ENCODE measurements around the gene PPP1R1A. TPM values are rescaled to one million over a fixed set of nuclear protein-coding genes. Genes with fewer than 3 reads are reported as not detected.

The PPP1R1A gene
- total RNA-seq, 2 donors from 2014 or later, result 12.5 to 16.1 TPM

GRCh38 chr12:54611715-54612149 lies 23.3 kb upstream of the PPP1R1A start:
- 92 to 100% methylated on average over 3 of the region's 3 CpGs for WGBS, 2 experiments (ENCODE audit: insufficient coverage in 1 of 2, insufficient read length in 1 of 2)
- Histone ChIP-seq H3K4me3 (ENCODE audit: low read length) (no peak overlapping the region), H3K4me1 (ENCODE audit: control insufficient read depth, insufficient read depth, low read length) (peaks cover 8% of the 10 kb centered on the region), H3K36me3 (ENCODE audit: control insufficient read depth, insufficient read depth, low read length) (no peaks in the 10 kb centered on the region), H3K27ac (ENCODE audit: low read depth, low read length) (no peak overlapping the region), H3K9me3 (ENCODE audit: control insufficient read depth, low read length) (no peaks in the 10 kb centered on the region), H3K9ac (ENCODE audit: extremely low read depth, low read length, poor library complexity, severe bottlenecking) (no peak overlapping the region), H3K27me3 (ENCODE audit: control insufficient read depth, insufficient read depth, low read length, poor library complexity, severe bottlenecking) (peaks cover 87% of the 10 kb centered on the region)
- Mint-ChIP-seq H3K4me3 (no peak overlapping the region), H3K27ac (no peak overlapping the region), H3K9me3 (no peaks in the 10 kb centered on the region), H3K27me3 (ENCODE audit: insufficient read depth) (peaks cover 100% of the 10 kb centered on the region), H3K4me1 (peaks cover 12% of the 10 kb centered on the region), H3K36me3 (ENCODE audit: low read depth) (no peaks in the 10 kb centered on the region)
- TF ChIP-seq, protein P1, sequence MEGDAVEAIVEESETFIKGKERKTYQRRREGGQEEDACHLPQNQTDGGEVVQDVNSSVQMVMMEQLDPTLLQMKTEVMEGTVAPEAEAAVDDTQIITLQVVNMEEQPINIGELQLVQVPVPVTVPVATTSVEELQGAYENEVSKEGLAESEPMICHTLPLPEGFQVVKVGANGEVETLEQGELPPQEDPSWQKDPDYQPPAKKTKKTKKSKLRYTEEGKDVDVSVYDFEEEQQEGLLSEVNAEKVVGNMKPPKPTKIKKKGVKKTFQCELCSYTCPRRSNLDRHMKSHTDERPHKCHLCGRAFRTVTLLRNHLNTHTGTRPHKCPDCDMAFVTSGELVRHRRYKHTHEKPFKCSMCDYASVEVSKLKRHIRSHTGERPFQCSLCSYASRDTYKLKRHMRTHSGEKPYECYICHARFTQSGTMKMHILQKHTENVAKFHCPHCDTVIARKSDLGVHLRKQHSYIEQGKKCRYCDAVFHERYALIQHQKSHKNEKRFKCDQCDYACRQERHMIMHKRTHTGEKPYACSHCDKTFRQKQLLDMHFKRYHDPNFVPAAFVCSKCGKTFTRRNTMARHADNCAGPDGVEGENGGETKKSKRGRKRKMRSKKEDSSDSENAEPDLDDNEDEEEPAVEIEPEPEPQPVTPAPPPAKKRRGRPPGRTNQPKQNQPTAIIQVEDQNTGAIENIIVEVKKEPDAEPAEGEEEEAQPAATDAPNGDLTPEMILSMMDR (conservative IDR thresholded peaks at IDR 0.05), result no peak
- DNase-seq, result peak; percentile 46

GRCh38 chr12:54608769-54609168 lies 20.3 kb upstream of the PPP1R1A start:
- Histone ChIP-seq H3K27me3 (ENCODE audit: control insufficient read depth, insufficient read depth, low read length, poor library complexity, severe bottlenecking) (peaks cover 58% of the 10 kb centered on the region), H3K4me3 (ENCODE audit: low read length) (no peak overlapping the region), H3K4me1 (ENCODE audit: control insufficient read depth, insufficient read depth, low read length) (peaks cover 8% of the 10 kb centered on the region), H3K36me3 (ENCODE audit: control insufficient read depth, insufficient read depth, low read length) (no peaks in the 10 kb centered on the region), H3K27ac (ENCODE audit: low read depth, low read length) (no peak overlapping the region), H3K9me3 (ENCODE audit: control insufficient read depth, low read length) (no peaks in the 10 kb centered on the region), H3K9ac (ENCODE audit: extremely low read depth, low read length, poor library complexity, severe bottlenecking) (no peak overlapping the region)
- 75 to 95% methylated on average over 1 to 2 of the region's 2 CpGs for WGBS, 2 experiments (ENCODE audit: insufficient coverage in 1 of 2, insufficient read length in 1 of 2)
- H3K9me3 Mint-ChIP-seq, result no peaks in the 10 kb centered on the region
- no peak overlapping the region for H3K4me3 Mint-ChIP-seq
- H3K27ac Mint-ChIP-seq, result no peak overlapping the region
- peaks cover 75% of the 10 kb centered on the region for H3K27me3 Mint-ChIP-seq (ENCODE audit: insufficient read depth)
- TF ChIP-seq, protein P1 (conservative IDR thresholded peaks at IDR 0.05), result no peak
- DNase-seq, result no peak
- no peaks in the 10 kb centered on the region for H3K36me3 Mint-ChIP-seq (ENCODE audit: low read depth)
- H3K4me1 Mint-ChIP-seq, result peaks cover 12% of the 10 kb centered on the region

DNA sequence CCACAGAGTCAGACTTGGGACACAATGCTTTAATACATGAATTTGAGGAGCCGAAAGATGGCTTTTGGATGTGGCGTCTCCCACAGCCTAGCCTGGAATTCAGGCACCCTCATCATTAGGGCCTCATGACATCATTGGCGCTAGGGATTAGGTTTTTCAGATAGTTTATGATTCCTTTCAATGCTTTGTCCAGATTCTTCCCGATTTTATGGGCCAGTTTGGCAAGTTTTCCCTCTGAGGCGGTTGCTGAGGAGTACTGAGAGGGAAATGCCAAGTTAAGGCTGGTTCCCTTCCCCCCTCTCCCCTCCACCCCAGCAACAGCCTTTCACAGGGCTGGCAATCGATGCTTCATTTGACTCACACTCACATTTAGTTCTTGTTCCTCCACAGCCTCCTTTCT lies 19.7 kb upstream of the PPP1R1A start:
- TF ChIP-seq, protein P1 (conservative IDR thresholded peaks at IDR 0.05), result no peak
- Histone ChIP-seq H3K27me3 (ENCODE audit: control insufficient read depth, insufficient read depth, low read length, poor library complexity, severe bottlenecking) (peaks cover 53% of the 10 kb centered on the region), H3K4me3 (ENCODE audit: low read length) (no peak overlapping the region), H3K9me3 (ENCODE audit: control insufficient read depth, low read length) (no peaks in the 10 kb centered on the region), H3K27ac (ENCODE audit: low read depth, low read length) (no peak overlapping the region), H3K36me3 (ENCODE audit: control insufficient read depth, insufficient read depth, low read length) (no peaks in the 10 kb centered on the region), H3K9ac (ENCODE audit: extremely low read depth, low read length, poor library complexity, severe bottlenecking) (no peak overlapping the region), H3K4me1 (ENCODE audit: control insufficient read depth, insufficient read depth, low read length) (peaks cover 8% of the 10 kb centered on the region)
- peaks cover 70% of the 10 kb centered on the region for H3K27me3 Mint-ChIP-seq (ENCODE audit: insufficient read depth)
- no peaks in the 10 kb centered on the region for H3K9me3 Mint-ChIP-seq
- no peak for DNase-seq
- H3K27ac Mint-ChIP-seq, result no peak overlapping the region
- H3K4me1 Mint-ChIP-seq, result peaks cover 12% of the 10 kb centered on the region
- no peaks in the 10 kb centered on the region for H3K36me3 Mint-ChIP-seq (ENCODE audit: low read depth)
- no peak overlapping the region for H3K4me3 Mint-ChIP-seq
- 80 to 85% methylated on average over 4 to 6 of the region's 6 CpGs for WGBS, 2 experiments (ENCODE audit: insufficient coverage in 1 of 2, insufficient read length in 1 of 2)
